ENCODE measurements around the gene LPCAT1. TPM values are rescaled to one million over a fixed set of nuclear protein-coding genes. Genes with fewer than 3 reads are reported as not detected.
"Not testable (repeated sequence)": the region's sequence is repeated elsewhere in the genome, so short reads cannot be mapped to it uniquely, and the experiment has no call there.

Gene LPCAT1
- total RNA-seq, 1 donor, result 27.1 TPM

DNA sequence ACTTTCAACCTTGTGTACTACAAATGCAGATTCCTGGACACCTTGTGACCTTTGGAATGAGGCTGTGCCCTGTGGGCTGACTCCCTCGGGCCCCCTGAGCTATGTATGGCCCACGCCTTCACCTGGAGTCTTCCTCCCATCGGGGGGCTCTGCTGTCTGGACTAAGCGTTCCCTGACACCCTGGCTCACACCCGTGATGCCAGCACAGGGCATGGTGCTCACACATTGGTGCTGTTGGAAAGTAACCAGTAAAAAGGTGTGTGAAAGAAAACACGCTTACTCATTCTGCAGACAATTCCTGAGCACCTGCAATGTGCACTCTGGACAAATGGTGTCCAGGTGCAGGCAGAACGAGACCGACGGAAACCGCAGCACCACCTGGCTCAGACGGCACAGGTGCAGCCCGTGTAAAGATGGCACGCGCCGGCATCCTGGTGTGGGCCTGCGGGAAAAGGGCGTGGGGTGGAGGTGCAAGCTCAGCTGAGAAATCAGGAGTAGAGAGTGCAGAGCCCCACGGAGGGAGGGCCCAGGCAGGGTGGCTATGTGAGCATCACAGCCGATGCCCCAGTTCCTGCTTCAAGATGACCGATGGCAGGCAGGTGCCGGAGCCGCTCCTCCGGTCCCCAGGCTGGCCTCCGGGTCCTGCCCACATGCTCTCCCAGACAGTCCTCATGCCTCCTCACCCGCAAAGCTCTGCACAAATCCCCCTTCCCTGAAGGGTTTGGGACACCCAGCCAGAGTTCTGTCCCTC lies 11.0 kb downstream of the LPCAT1 start:
- peaks cover 44% of the 10 kb centered on the region for H3K4me1 ChIP-seq (ENCODE audit: insufficient read depth, low read length)
- H3K27me3 ChIP-seq (ENCODE audit: insufficient read depth, low read length), result no peaks in the 10 kb centered on the region
- no peak overlapping the region for H3K4me3 ChIP-seq (ENCODE audit: low read length)
- no peaks in the 10 kb centered on the region for H3K9me3 ChIP-seq (ENCODE audit: low read depth, low read length)

DNA sequence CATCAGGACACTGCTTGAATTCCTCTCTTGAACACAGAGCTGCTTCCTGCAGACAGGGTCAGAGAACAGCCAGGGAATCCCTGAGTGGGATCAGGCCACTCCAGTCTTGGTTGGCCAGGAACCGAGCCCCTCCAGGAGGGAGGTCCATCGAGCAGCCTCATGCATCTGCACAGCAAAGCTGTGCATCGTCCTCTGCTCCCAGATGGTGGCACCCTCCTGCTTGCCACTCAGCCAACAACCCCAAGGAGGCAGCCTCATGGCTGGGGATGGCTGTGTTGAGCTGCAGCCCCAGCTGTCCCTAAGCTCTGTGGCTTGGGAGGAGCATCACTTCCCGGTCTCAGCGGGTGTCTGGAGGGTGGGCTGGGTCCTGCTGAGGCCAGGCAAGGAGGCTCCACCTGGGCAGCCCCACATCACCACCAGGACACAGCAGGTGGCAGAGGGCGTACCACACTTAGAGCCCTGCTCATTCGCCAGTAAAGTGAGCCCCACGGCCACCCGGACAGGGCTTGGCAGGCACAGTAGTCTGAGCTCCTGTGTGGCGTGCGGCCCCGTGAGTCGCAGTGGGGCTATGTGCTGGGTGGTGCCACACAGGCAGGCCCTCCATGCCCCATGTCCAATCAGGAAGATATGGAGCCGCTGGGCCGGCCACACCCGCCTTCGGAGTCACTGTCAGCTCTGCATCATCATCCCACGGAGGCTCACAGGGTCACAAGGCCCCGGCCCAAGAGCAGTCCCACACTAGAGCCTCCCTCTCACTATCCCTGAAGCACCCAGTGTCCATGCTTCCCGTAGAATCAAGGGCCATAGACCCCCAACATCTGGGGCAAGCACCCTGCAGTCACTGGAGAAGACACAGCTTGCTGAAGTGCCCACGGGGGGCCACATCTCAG lies 11.9 kb downstream of the LPCAT1 start:
- Histone ChIP-seq H3K4me3 (ENCODE audit: low read length) (no peak overlapping the region), H3K9me3 (ENCODE audit: low read depth, low read length) (no peaks in the 10 kb centered on the region), H3K27me3 (ENCODE audit: insufficient read depth, low read length) (no peaks in the 10 kb centered on the region), H3K4me1 (ENCODE audit: insufficient read depth, low read length) (peaks cover 38% of the 10 kb centered on the region)

DNA sequence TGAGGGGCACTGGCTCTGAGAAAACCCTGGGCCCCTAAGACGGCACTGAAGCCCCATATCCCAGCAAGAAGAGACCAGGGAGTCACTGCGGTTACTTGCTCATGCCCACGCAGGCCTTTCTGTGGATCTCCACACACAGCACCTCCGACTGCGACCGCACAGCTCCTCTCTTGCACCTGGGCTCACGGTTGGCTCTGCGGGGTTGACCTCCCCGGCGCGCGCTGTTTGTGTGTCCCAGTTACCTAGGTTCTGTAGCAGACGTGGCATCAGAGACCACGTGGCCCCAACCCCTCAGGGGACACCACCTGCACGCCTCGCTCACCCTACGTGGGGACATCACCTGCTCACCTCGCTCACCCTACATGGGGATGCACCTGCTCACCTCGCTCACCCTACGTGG lies 12.7 kb downstream of the LPCAT1 start:
- Histone ChIP-seq H3K27me3 (ENCODE audit: insufficient read depth, low read length) (no peaks in the 10 kb centered on the region), H3K4me3 (ENCODE audit: low read length) (no peak overlapping the region), H3K4me1 (ENCODE audit: insufficient read depth, low read length) (peaks cover 36% of the 10 kb centered on the region), H3K9me3 (ENCODE audit: low read depth, low read length) (no peaks in the 10 kb centered on the region)

DNA sequence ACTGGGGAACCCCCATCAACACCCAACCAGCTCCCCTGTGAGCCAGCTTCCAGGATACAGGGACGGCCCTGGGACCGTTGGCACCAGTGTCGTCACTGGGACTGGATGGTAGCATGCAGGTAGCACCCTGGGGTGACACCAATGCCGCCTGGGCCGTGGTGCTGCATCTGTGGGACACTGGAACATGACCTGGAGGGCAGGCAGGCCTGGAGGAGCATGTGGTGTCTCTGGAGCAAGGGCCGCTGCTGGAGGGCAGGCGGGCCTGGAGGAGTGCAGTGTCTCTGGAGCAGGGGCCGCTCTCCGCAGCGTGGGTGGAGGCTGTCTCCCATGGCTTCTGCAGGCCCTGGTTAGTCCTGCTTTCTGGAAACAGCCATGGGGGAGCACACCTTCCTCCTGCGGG lies 13.1 kb downstream of the LPCAT1 start:
- H3K27me3 ChIP-seq (ENCODE audit: insufficient read depth, low read length), result no peaks in the 10 kb centered on the region
- H3K4me1 ChIP-seq (ENCODE audit: insufficient read depth, low read length), result peaks cover 36% of the 10 kb centered on the region
- H3K4me3 ChIP-seq (ENCODE audit: low read length), result no peak overlapping the region
- no peaks in the 10 kb centered on the region for H3K9me3 ChIP-seq (ENCODE audit: low read depth, low read length)

DNA sequence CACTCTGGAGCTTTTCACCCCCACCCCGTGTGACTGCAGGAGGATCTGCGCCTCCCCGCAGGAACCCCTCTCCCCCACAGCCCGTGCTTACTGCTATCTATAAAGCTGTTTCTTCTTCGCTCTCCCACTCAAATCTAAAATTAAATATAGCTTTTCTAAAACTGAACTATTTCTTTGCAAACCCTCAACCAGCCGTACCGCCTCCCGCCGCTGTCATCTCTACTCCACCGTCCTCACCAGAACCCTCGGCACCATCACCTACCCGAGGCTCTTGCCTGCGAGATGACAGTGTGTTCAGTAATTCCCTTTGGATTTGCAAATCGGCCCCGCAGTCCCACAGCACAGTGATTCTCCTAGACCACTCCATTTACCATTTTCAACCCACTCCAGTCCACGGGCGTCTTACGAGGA lies 13.6 kb downstream of the LPCAT1 start:
- Histone ChIP-seq H3K27me3 (ENCODE audit: insufficient read depth, low read length) (no peaks in the 10 kb centered on the region), H3K4me1 (ENCODE audit: insufficient read depth, low read length) (peaks cover 37% of the 10 kb centered on the region)

DNA sequence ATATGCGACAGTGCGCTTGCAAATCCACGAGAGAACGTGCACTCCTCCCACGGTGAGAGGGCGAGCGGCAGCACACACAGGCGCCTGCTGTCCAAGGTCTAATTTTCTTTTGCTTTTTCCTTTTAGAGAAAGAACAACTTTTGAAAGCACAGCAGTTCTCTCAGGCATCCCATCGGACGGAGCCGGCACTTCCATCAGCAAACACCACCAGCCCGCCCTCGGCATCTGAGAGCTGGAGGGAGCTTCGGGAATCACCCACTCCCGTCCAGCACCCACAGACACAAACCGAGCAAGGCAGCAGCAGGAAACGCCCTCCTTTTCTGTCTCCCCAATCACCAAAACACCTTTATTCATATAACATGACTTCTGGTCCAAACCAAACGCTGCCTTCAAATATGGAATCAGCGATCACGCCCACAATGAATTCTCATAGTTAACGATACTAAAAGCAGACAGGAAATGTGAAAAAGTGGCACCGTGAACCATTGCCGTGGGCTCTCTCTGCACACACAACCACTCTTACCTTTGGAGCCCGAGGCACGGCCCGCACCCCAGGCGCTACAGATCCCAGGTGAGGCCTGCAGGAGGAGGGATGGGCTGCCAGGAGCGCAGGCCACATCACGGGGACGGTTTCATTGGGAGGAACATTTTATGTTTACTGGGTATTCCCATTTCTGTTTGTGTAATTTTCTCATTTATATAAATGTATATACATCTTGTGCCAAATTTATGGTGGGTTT lies 14.2 kb downstream of the LPCAT1 start:
- H3K4me1 ChIP-seq (ENCODE audit: insufficient read depth, low read length), result peaks cover 41% of the 10 kb centered on the region
- no peaks in the 10 kb centered on the region for H3K9me3 ChIP-seq (ENCODE audit: low read depth, low read length)
- H3K27me3 ChIP-seq (ENCODE audit: insufficient read depth, low read length), result no peaks in the 10 kb centered on the region
- no peak overlapping the region for H3K4me3 ChIP-seq (ENCODE audit: low read length)

More for the DNA sequence above, 13.6 kb downstream of the LPCAT1 start:
- Histone ChIP-seq H3K4me3 (ENCODE audit: low read length) (no peak overlapping the region), H3K9me3 (ENCODE audit: low read depth, low read length) (no peaks in the 10 kb centered on the region)

DNA sequence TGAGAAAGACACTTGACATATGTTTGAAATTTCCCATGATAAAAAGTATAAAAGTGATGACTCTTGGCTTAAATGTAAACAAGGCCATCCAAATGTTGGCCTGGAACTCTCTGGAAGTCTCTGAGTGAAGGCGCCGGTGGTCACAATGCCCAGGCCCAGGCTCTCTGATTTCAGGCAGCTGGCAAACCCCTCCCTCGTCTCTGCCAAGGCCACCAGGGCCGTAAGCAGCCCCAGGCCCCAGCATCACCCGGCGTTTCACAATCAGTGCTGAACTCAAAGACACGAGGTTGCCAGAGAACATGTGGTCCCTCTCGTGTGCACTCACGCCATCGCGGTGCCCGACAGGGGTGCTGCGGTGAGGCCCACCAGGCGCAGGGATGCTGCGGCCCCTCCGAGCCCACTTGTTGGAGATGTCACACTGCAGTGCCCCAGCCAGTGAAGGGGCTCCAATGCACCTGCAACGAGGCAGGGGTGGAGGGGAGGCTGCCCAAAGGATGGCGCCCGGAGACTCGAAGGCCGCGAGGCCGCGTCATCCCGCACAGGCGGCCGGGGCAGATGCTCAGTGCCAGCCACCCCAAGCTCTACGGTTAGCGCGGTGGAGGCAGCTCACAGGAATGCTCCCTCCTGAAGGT lies 15.0 kb downstream of the LPCAT1 start:
- no peaks in the 10 kb centered on the region for H3K9me3 ChIP-seq (ENCODE audit: low read depth, low read length)
- H3K4me1 ChIP-seq (ENCODE audit: insufficient read depth, low read length), result peaks cover 41% of the 10 kb centered on the region
- H3K27me3 ChIP-seq (ENCODE audit: insufficient read depth, low read length), result no peaks in the 10 kb centered on the region
- no peak overlapping the region for H3K4me3 ChIP-seq (ENCODE audit: low read length)

DNA sequence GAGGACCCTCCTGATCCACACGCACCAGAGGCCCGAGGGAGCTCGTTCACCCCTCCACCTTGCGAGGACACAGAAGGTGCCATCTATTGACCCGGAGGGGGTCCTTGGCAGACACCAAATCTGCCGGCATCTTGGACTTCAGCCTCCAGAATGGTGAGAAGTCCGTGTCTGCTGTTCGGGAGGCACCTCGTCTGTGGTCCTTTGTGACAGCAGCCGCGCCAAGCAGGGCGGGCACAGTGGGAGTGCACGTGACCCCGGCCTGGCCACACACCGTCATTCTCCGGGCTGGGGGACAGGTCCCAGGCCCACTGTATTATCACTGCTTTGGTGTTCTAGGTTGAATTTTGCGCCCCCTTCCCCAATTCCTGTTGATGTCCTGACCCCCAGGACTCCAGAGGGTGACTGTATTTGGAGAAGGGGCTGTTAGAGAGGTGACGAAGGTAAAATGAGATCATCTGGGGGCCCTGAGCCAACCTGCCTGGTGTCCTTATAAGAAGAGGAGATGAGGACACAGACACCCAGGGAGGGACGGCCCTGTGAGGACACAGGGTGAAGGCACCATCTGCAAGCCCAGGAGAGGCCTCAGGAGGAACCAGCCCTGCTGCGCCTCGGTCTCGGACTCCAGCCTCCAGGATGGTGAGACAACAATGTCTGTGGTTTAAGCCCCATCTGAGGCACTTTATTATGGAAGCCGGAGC lies 15.7 kb downstream of the LPCAT1 start:
- Histone ChIP-seq H3K4me3 (ENCODE audit: low read length) (no peak overlapping the region), H3K4me1 (ENCODE audit: insufficient read depth, low read length) (peaks cover 41% of the 10 kb centered on the region), H3K27me3 (ENCODE audit: insufficient read depth, low read length) (no peaks in the 10 kb centered on the region), H3K9me3 (ENCODE audit: low read depth, low read length) (no peaks in the 10 kb centered on the region)

DNA sequence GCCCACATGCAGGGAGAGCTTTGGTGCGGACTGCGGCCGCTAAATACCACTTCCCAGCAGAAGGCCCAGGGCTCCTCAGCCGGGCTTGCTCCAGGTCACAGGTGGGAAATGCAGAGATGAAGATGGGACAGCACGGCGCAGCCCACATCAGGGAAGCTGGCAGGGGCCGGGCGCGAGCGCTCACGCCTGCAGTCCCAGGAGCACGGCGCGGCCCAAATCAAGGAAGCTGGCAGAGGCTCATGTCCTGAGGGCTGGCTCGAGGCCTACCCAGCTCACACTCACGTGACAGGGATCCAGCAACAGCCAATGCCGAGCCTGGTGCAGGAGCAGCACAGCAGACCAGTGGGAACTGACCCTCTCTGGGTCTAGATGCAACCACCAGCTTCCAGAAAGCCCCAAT lies 16.3 kb downstream of the LPCAT1 start:
- Histone ChIP-seq H3K4me3 (ENCODE audit: low read length) (no peak overlapping the region), H3K9me3 (ENCODE audit: low read depth, low read length) (no peaks in the 10 kb centered on the region), H3K27me3 (ENCODE audit: insufficient read depth, low read length) (no peaks in the 10 kb centered on the region), H3K4me1 (ENCODE audit: insufficient read depth, low read length) (peaks cover 45% of the 10 kb centered on the region)

DNA sequence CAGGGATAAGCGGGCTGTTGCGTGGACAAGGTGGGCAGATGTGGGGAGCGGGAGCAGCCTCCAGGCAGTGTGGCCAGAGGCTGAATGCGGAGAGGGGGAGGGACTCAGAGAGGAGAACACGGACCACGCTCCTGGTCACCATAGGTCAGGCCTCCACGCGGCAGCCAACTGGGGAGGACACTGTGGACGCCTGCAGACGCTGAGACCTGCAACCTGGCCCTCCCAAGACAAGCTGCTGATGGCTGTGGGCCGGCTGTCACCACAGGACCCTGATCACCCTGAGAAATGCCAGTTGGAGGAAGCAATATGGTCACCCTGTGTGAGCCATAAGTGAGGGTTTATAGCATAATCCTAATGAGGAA lies 16.8 kb downstream of the LPCAT1 start:
- Histone ChIP-seq H3K27me3 (ENCODE audit: insufficient read depth, low read length) (no peaks in the 10 kb centered on the region), H3K4me1 (ENCODE audit: insufficient read depth, low read length) (peaks cover 49% of the 10 kb centered on the region), H3K9me3 (ENCODE audit: low read depth, low read length) (no peaks in the 10 kb centered on the region), H3K4me3 (ENCODE audit: low read length) (no peak overlapping the region)

DNA sequence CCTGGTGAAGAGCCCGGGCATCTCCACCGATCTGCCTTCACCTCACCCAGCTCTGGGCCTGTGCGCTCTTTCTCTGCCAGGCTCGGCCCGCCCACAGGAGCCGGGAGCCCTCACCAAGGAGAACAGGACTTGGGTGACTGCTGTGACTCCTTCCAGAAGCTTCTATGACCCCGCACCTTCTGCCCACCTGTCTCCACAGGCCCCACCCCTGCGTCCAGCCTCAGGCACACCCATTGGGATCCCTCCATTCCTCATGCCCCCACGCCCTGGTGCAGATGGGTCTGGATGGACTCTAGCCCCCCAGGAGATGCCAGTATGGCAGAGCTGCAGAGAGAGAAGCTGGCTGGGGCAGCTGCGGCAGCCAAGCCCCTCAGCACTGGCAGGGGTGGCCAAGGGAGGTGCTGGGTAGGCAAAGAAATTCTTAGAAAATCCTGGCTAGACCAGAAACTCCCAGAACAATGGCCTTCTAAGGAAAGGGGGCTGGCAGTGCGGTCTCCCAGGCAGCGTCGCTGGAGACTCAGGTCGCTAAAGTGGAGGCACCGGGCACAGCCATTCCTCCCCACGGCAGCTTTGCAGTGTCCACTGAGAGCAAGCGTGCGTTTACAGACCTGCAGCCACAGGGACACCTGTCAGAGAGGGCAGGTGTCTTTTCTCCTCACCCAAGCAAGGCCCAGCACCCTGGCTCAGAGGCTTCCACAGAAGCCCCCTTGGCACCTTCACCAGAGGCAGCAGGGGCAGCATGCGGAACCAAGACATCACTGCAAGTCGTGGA lies 17.3 kb downstream of the LPCAT1 start:
- Histone ChIP-seq H3K9me3 (ENCODE audit: low read depth, low read length) (no peaks in the 10 kb centered on the region), H3K4me1 (ENCODE audit: insufficient read depth, low read length) (peaks cover 55% of the 10 kb centered on the region), H3K27me3 (ENCODE audit: insufficient read depth, low read length) (no peaks in the 10 kb centered on the region), H3K4me3 (ENCODE audit: low read length) (no peak overlapping the region)

DNA sequence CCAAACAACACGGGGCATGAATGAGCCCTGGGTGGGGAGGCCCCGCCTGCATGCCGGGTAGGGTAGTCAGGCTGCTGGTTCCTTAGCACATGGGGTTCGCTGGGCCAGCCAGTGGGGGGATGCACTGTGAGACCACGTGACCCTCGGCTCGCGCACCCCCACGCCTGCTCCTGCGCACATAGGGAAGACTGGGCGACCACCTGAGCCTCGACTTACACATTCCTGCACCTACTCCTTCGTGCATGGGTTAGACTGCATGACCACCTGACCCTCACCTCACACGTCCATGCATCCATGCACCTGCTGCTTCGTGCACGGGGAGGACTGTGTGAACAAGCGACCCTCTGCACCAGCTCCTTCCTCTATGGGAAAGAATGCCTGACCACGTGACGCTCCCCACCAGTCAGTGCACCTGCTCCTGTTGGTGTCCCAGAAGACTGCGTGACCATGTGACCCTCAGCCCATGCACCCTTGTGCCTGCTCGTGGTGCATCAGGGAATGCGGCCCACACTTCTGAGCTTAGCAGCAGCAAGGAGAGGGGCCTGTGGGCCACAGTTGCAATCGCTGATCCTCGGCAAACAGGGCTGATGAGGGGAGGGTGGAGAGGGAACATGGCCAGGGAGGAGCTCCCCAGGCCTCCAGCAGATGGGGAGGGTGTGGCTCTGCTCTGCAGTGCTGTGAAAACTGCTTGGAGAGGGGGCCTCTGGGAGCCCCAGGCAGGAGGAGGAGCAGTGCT lies 18.1 kb downstream of the LPCAT1 start:
- Histone ChIP-seq H3K9me3 (ENCODE audit: low read depth, low read length) (no peaks in the 10 kb centered on the region), H3K4me1 (ENCODE audit: insufficient read depth, low read length) (peaks cover 62% of the 10 kb centered on the region), H3K4me3 (ENCODE audit: low read length) (no peak overlapping the region), H3K27me3 (ENCODE audit: insufficient read depth, low read length) (no peaks in the 10 kb centered on the region)

DNA sequence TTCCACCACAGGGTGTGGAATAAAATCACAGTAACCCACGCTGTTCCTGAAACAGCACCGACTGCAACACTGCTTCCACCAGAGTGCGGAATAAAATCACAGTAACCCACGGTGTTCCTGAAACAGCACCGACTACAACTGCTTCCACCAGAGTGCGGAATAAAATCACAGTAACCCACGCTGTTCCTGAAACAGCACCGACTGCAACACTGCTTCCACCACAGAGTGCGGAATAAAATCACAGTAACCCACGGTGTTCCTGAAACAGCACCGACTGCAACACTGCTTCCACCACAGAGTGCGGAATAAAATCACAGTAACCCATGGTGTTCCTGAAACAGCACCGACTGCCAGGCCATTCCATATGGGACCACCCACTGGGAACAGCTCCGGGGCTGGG lies 18.7 kb downstream of the LPCAT1 start:
- not testable (repeated sequence) for H3K9me3 ChIP-seq (ENCODE audit: low read depth, low read length); H3K4me3 ChIP-seq (ENCODE audit: low read length); H3K27me3 ChIP-seq (ENCODE audit: insufficient read depth, low read length)
- peaks cover 66% of the 10 kb centered on the region for H3K4me1 ChIP-seq (ENCODE audit: insufficient read depth, low read length)
